Retinal pigment epithelial cell (primary cell): ENCODE data around the gene GEMIN8.

Experiments used
- DNase-seq: peaks from one replicate; pipeline ENCODE4 v3.0.0-alpha.2; 2010; ENCODE audit warnings: low read depth
- H3K4me3 ChIP-seq: 2 replicates; pipeline ENCODE4 v1.5.1; 2011; ENCODE audit warnings: mild to moderate bottlenecking, low read length, control low read depth, moderate library complexity
- CTCF ChIP-seq: conservative IDR thresholded peaks from 2 replicates; pipeline ENCODE4 v1.5.1; 2011; ENCODE audit warnings: low read depth, low read length, control low read depth, inconsistent platforms

The GEMIN8 gene

GRCh38 chrX:14032406-14032805 is 2.7 kb upstream of the GEMIN8 start:
- DNase-seq, result no peak
- peak; percentile 62 for TF ChIP-seq CTCF
- H3K4me3 ChIP-seq, result no peak overlapping the region

DNA sequence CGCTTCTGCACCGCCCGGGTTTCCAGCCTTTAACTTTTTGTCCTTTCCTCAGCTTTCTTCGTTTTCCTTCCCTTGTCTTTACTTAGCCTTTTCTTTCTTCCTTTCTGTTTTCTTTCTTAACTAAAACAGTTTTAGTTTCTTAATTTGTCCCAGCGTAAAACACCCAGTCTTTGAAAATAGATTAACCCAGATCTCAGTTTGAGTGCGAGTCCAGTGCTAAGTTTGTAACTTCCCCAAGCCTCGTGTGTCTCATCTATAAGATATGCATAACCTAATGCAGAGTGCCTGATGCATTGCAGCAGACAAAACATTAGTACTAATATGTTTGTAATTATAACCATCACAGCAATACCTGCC is 460 bp upstream of the GEMIN8 start:
- peak overlapping the region; percentile 65 for H3K4me3 ChIP-seq
- TF ChIP-seq CTCF, result no peak
- no peak for DNase-seq

- TF ChIP-seq CTCF, result no peak
- DNase-seq, result no peak
- H3K4me3 ChIP-seq, result peak overlapping the region; percentile 65
These were observed 660 bp downstream of the GEMIN8 start for GRCh38 chrX:14029039-14029424.

- no peak for DNase-seq
- no peak for TF ChIP-seq CTCF
- H3K4me3 ChIP-seq, result peak overlapping the region; percentile 65
These were observed 1.2 kb downstream of the GEMIN8 start for GRCh38 chrX:14028473-14028872.

GRCh38 chrX:14027511-14028019 is 2.1 kb downstream of the GEMIN8 start:
- no peak overlapping the region for H3K4me3 ChIP-seq
- no peak for DNase-seq

DNA sequence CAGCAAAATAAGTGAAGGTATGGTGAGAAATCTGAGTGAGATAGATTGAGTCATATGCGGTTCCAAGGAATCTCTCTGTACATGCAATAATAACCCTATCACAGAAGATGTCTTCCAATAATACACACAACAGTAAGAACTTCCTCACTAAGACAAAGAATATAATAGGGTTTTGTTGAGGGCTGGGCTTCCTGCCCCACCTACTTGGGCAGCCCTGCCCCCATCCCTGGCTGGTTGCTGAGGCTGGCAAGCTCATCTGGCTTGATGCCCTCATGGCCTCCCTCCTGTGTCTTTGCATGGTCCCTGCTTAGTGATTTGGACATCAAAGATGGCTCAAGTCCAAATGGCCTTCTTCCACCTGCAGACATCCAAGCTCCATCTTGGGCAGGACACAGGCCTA is 2.7 kb downstream of the GEMIN8 start:
- H3K4me3 ChIP-seq, result no peak overlapping the region
- TF ChIP-seq CTCF, result no peak
- no peak for DNase-seq

More at GRCh38 chrX:14027511-14028019, 2.1 kb downstream of the GEMIN8 start:
- TF ChIP-seq CTCF, result no peak

GRCh38 chrX:14026121-14026520 is 3.6 kb downstream of the GEMIN8 start:
- no peak for TF ChIP-seq CTCF
- DNase-seq, result no peak
- no peak overlapping the region for H3K4me3 ChIP-seq
